HG03060 (cell line): ENCODE data around the gene ABHD17B.
"Not testable (repeated sequence)": the region's sequence is repeated elsewhere in the genome, so short reads cannot be mapped to it uniquely, and the experiment has no call there.

Experiments used
- ATAC-seq: cut with Tn5 transposase; IDR thresholded peaks from one replicate; pipeline ENCODE4 v1.9.1; 2021; ENCODE audit warnings: low read depth, moderate number of reproducible peaks; ENCODE audit not compliant: unreplicated experiment

The ABHD17B gene

GRCh38 chr9:71911061-71911907, at the start of gene ABHD17B, which contains the start of gene C9orf85:
Gene ABHD17B (minus strand): TSS chr9:71911193. CDS start chr9:71875080, 36,113 bp downstream.
Gene C9orf85 (plus strand): TSS chr9:71911639. CDS start chr9:71911735, 96 bp downstream.
- peak; percentile 92 for ATAC-seq

DNA sequence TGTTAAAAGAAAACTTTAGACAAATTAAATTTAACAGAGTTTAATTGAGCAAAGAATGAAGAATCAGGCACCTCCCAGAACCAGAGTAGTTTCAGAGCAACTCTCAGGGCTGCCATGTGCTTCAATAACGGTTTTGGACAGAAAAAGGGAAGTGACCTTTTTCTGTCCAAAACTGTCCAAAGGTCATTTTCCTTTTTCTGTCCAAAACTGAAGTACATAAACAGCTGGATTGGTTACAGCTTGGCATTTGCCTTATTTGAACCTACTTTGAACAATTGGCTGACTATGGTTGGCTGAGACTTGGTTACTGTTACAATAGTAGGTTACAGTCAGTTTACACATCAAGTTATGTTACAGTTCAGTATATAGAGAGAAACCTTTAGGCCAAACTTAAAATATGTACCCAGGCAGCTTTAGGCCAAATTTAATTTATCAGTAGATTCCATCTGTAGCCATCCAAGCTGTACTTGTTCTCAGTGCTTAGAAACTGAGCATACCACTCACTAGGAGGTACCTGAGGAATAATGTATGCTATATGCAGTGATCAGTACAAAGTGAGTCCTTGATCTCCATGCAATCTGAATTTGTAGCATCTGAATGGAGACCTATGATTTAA, 44.4 kb upstream of the ABHD17B start:
- no peak for ATAC-seq

DNA sequence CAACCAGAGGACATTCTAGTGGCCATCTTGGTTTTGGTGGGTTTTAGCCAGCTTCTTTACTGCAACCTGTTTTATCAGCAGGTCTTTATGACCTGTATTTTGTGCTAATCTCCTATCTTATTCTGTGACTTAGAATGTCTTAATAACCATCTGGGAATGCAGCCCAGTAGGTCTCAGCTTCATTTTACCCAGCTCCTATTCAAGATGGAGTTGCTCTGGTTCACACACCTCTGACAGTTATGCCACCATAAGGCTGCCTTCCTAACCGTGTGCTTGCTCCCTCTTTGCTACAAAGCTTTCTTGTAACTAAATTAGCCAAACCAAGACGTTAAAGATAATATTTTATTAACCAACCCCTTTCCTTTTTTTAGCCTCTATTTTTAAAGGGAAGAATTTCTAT, 43.7 kb upstream of the ABHD17B start:
- ATAC-seq = not testable (repeated sequence)

- ATAC-seq = no peak
Measured at GRCh38 chr9:71944754-71945375, 33.9 kb upstream of the ABHD17B start.

- ATAC-seq = no peak
Measured at GRCh38 chr9:71941998-71942567, 31.1 kb upstream of the ABHD17B start.

DNA sequence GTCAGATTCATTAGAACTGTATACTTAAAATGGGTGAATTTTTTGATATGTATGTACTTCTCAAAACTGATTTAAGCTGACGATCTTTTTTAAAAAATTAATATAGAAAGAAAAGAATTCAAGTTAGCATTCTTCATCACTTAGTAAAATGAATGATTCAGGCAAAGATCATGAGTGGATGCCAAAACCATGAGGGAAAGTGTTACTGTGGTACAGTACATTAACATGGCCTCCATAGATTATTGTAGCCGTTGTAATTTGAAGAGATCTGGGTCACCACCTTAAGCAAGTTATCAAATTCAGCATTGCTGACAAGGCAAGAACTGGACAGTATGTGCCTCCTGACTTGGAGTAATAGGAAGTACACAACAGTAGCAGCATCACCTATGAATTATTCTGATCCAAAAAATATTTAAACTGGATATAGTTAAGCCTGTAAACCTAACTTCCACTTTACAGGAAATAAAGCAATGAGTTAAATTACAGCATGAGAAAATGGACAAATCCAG, 30.1 kb upstream of the ABHD17B start:
- no peak for ATAC-seq

GRCh38 chr9:71937898-71938297, 26.9 kb upstream of the ABHD17B start:
- ATAC-seq = no peak

DNA sequence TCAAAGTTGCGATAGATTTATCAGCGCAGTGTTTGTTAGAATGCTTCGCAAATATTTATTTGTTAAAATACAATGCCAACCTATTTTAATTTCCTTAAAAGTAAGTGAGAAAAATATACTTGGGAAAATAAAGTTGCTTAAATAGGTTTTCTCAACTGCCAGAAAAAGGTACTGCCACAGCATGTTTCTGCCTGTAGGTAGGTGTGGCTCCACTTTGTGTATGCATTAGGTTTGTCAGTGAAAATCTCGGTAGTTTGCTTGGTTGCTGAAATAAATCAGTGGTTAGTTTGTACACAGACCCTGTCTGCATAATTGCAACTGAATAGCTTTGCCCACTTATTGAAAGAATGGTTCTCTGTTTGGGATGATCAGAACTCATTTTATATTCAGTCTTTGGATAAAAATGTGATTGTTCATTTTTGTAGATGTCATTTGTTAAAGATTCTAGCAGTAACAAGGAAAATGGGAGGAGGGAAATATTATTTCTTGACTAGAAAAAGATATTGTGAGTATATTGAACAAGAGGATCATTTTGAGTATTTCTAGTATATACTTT, 26.2 kb upstream of the ABHD17B start:
- no peak for ATAC-seq

DNA sequence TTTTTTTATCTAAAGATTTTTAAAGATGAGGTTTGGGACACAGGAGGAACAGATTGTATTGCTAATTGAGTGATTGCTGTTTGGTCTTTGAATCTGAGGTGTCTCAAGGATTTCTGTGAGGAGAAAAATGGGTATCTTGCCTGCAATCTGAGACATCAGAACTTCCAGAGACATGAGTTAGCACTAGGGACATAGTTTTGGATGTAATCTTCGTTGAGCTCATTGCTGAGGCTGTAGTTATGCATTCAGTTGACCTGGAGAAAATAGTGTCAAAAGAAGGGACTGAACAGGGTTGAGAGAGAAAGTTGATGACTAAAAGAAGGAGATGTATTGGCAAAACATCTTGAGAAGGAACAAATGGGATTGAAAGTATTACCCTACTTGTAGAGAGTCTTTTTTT, 25.1 kb upstream of the ABHD17B start:
- no peak for ATAC-seq

DNA sequence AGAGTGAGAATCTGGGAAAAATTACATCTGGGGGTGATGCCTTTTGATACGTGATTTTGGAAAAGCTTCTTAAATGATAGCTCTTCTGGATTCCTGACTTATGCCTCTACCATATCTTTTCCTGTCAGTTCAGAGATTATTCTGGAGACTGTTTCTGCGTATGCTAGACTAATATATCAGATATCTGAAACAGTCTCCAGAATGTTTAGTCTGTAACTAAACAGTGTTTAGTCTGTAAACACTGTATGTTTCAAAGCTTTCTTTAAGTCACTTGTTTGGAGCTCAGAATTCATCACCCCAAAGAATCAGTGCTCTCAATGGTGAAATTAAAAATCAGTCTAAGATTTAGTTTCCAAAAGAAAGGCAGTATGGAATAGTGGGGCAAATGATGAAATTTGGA, 20.2 kb upstream of the ABHD17B start:
- ATAC-seq = no peak

- ATAC-seq = no peak
Measured at GRCh38 chr9:71929791-71930440, 18.9 kb upstream of the ABHD17B start.

DNA sequence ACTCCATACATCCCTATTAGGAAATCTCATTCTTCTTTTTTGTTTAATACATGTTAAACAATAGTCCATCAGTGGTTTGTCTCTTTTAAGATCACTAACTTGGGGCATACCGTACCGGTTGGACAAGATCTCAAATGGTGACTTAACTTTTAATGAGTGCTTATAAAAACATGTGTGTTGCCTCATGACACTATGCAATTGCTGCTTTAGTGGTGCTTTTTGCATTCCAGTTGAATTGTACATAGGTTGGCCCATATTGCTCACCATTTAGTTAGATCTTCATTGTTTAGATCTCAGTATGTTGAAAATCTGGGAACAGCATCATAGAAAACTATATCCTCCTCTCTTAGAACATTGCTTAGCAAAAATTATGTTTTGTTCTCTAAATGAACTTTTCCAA, 18.2 kb upstream of the ABHD17B start:
- no peak for ATAC-seq

- ATAC-seq = no peak
Measured at GRCh38 chr9:71928806-71929205, 17.8 kb upstream of the ABHD17B start.

DNA sequence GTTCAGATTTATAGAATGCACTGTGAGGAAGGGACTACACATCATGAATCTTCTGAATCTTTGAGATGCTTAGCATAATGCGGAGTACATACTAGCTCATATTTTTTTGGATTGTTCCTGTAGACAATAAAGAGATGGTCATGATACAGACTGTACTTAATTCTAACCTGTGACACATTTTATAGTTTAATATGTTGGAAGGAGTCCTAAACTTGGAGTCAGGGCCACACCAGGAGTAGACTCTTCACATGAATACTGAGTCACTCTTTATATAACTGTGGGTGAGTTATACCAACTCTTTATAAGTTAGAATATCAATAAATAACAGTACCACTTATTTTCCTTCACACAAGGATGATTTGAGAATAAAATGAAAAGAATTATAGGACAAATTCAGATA, 17.4 kb upstream of the ABHD17B start:
- ATAC-seq = no peak

- no peak for ATAC-seq
Measured at GRCh38 chr9:71925834-71926233, 14.8 kb upstream of the ABHD17B start.

GRCh38 chr9:71924576-71924975, 13.6 kb upstream of the ABHD17B start:
- no peak for ATAC-seq

DNA sequence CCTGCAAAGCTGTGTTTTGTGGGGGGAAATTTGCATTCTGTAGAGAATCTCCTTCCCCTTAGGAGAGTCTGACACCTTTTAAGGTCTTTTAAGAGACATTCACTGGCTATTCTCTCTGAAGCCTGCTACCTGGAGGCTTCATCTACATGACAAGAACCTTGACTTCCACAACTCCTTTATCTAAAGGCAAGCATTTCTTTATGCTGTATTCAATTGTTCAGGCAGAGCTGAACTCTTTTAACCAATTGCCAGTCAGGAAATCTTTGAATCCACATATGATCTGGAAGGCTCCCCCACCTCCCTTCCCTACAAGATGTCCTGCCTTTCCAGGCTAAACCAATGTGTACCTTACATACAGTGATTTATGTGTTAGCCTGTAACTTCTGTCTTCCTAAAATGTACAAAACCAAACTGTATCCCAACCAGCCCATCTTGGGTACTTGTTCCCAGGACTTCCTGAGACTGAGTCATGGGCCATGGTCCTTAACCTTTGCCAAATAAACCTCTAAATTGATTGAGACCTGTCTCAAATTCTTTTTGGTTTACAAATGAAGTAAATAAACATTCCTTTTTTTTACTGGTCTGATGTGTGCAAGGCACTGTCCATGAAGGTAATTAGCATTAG, 10.3 kb upstream of the ABHD17B start:
- ATAC-seq = no peak

GRCh38 chr9:71920456-71921189, 9.6 kb upstream of the ABHD17B start:
- ATAC-seq = no peak

GRCh38 chr9:71918419-71918818, 7.4 kb upstream of the ABHD17B start:
- ATAC-seq = no peak
